Peyer's patch (tissue), 4 donors: ENCODE data around the gene PERCC1.

Experiments used
- POLR2A ChIP-seq, 2 donors: fragments of 450-650 bp; IDR thresholded peaks; one replicate each; pipeline ENCODE4 v1.5.1; 2017; ENCODE audit warnings: antibody characterized with exemption in 2 of 2, mild to moderate bottlenecking in 2 of 2, moderate library complexity in 2 of 2
- TF ChIP-seq, protein P1 (sequence below), 6 experiments: fragments of 450-650 bp in 4 of 6; fragments of 200-600 bp in 2 of 6; sonication (generic) in 1 of 6; IDR thresholded peaks; one replicate each; pipeline ENCODE4 v1.5.1; 2017 to 2019; ENCODE audit warnings: antibody characterized with exemption in 6 of 6, mild to moderate bottlenecking in 3 of 6, moderate library complexity in 1 of 6

DNA sequence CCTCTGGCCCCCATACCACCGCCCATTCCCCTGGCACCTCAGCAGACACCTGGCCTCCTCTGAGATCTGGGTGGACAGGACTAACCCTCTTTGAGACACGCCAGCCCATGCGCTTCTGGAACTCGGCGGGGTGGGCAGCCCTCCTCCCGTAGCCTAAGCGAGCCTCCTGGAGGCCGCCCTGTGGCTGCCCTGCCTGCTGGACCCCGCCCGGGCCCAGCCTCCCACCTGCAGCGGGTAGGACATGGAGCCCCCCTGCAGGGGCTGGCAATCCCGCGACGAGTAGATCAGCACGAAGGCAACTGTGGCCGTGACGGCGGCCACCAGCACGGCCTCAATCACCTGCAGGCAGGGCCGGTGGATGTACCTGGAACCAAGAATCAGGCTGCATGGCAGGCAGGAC lies 21.7 kb downstream of the PERCC1 start:
- TF ChIP-seq, protein P1, sequence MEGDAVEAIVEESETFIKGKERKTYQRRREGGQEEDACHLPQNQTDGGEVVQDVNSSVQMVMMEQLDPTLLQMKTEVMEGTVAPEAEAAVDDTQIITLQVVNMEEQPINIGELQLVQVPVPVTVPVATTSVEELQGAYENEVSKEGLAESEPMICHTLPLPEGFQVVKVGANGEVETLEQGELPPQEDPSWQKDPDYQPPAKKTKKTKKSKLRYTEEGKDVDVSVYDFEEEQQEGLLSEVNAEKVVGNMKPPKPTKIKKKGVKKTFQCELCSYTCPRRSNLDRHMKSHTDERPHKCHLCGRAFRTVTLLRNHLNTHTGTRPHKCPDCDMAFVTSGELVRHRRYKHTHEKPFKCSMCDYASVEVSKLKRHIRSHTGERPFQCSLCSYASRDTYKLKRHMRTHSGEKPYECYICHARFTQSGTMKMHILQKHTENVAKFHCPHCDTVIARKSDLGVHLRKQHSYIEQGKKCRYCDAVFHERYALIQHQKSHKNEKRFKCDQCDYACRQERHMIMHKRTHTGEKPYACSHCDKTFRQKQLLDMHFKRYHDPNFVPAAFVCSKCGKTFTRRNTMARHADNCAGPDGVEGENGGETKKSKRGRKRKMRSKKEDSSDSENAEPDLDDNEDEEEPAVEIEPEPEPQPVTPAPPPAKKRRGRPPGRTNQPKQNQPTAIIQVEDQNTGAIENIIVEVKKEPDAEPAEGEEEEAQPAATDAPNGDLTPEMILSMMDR (IDR thresholded peaks at IDR 0.05), result no peak
- TF ChIP-seq POLR2A (IDR thresholded peaks at IDR 0.05), result no peak
